ENCODE results near the gene CCDC201. TPM values are rescaled to one million over a fixed set of nuclear protein-coding genes. Genes with fewer than 3 reads are reported as not detected.

The CCDC201 gene
- total and polyA plus RNA-seq, 2 experiments from 2014 or later, result not detected

- no peak for TF ChIP-seq CTCF (IDR thresholded peaks at IDR 0.05; ENCODE audit: low read depth, low read length)
- no peak overlapping the region for H3K27ac ChIP-seq
- no peaks in the 10 kb centered on the region for H3K27me3 ChIP-seq
- H3K9me3 ChIP-seq (ENCODE audit: low read depth), result no peaks in the 10 kb centered on the region
- no peak overlapping the region for H3K4me3 ChIP-seq
- H3K36me3 ChIP-seq, result no peaks in the 10 kb centered on the region
- no peaks in the 10 kb centered on the region for H3K4me1 ChIP-seq (ENCODE audit: low read depth)
- no peak for DNase-seq (ENCODE audit: low read depth in 1 of 2, low spot score in 1 of 2)
Measured at GRCh38 chr7:45878457-45879144, 5.7 kb upstream of the CCDC201 start.

GRCh38 chr7:45876519-45876918 is 3.6 kb upstream of the CCDC201 start:
- no peak for TF ChIP-seq CTCF (IDR thresholded peaks at IDR 0.05; ENCODE audit: low read depth, low read length)
- Histone ChIP-seq H3K9me3 (ENCODE audit: low read depth) (no peaks in the 10 kb centered on the region), H3K27me3 (peaks cover 2% of the 10 kb centered on the region), H3K36me3 (no peaks in the 10 kb centered on the region), H3K4me3 (no peak overlapping the region), H3K4me1 (ENCODE audit: low read depth) (no peaks in the 10 kb centered on the region), H3K27ac (no peak overlapping the region)
- DNase-seq (ENCODE audit: low read depth in 1 of 2, low spot score in 1 of 2), result no peak

- no peak for TF ChIP-seq CTCF (IDR thresholded peaks at IDR 0.05; ENCODE audit: low read depth, low read length)
- DNase-seq (ENCODE audit: low read depth in 1 of 2, low spot score in 1 of 2), result peak in 1 of 2 donors; percentile 87
- no peak overlapping the region for H3K27ac ChIP-seq
Measured at GRCh38 chr7:45874408-45875131, 1.7 kb upstream of the CCDC201 start.

GRCh38 chr7:45873355-45873754 is 473 bp upstream of the CCDC201 start:
- no peak for TF ChIP-seq CTCF (IDR thresholded peaks at IDR 0.05; ENCODE audit: low read depth, low read length)
- Histone ChIP-seq H3K36me3 (no peaks in the 10 kb centered on the region), H3K27me3 (peaks cover 16% of the 10 kb centered on the region), H3K27ac (no peak overlapping the region), H3K9me3 (ENCODE audit: low read depth) (no peaks in the 10 kb centered on the region), H3K4me3 (no peak overlapping the region), H3K4me1 (ENCODE audit: low read depth) (no peaks in the 10 kb centered on the region)
- DNase-seq (ENCODE audit: low read depth in 1 of 2, low spot score in 1 of 2), result no peak

More at GRCh38 chr7:45874408-45875131, 1.7 kb upstream of the CCDC201 start:
- no peak overlapping the region for H3K4me3 ChIP-seq
- no peaks in the 10 kb centered on the region for H3K36me3 ChIP-seq
- no peaks in the 10 kb centered on the region for H3K9me3 ChIP-seq (ENCODE audit: low read depth)
- H3K4me1 ChIP-seq (ENCODE audit: low read depth), result no peaks in the 10 kb centered on the region
- peaks cover 14% of the 10 kb centered on the region for H3K27me3 ChIP-seq

- Histone ChIP-seq H3K27ac (no peak overlapping the region), H3K36me3 (no peaks in the 10 kb centered on the region), H3K27me3 (peaks cover 16% of the 10 kb centered on the region), H3K9me3 (ENCODE audit: low read depth) (no peaks in the 10 kb centered on the region), H3K4me1 (ENCODE audit: low read depth) (no peaks in the 10 kb centered on the region), H3K4me3 (no peak overlapping the region)
- peak; percentile 29 to 42 for DNase-seq (ENCODE audit: low read depth in 1 of 2, low spot score in 1 of 2)
- peak; percentile 75 for TF ChIP-seq CTCF (IDR thresholded peaks at IDR 0.05; ENCODE audit: low read depth, low read length)
Measured at GRCh38 chr7:45872116-45873034, 507 bp downstream of the CCDC201 start.

All from cardiac muscle cell (in vitro differentiated cells and primary cell).